HCT116 (cell line): ENCODE results near the gene TK1. TPM values are rescaled to one million over a fixed set of nuclear protein-coding genes. Genes with fewer than 3 reads are reported as not detected.

Source experiments
- ATAC-seq: fragments of 200-7000 bp; cut with Tn5 transposase; 2 replicates; pipeline ENCODE4 v1.9.1; 2020; ENCODE audit warnings: mild to moderate bottlenecking, moderate library complexity
- BruUV-seq: library from RNA; stranded (reverse); fragments of 400-500 nt; replicated peaks from 2 replicates; lab custom pipeline; 2021; lab: Mats Ljungman, UMichigan
- CTCF ChIA-PET: fragments of 300-600 bp; sonication (Branson Sonifier 250); formaldehyde crosslinking; loops from one replicate; lab custom pipeline; 2021; ENCODE audit warnings: antibody characterized with exemption; lab: Charles Lee
- POLR2A ChIA-PET: fragments of 300-600, 350-600 bp; sonication (Branson Sonifier 250); formaldehyde crosslinking; loops from one replicate; lab custom pipeline; 2021; ENCODE audit warnings: antibody characterized with exemption; lab: Charles Lee
- RAD21 ChIA-PET, 2 experiments: fragments of 300-600 bp; sonication (Branson Sonifier 250); formaldehyde crosslinking; loops; one replicate each; lab custom pipeline; 2023; ENCODE audit warnings: low total read pairs in 2 of 2; ENCODE audit not compliant: uncharacterized antibody in 2 of 2, unreplicated experiment in 2 of 2, low non-redundant PET in 1 of 2; lab: Charles Lee
- DNase-seq: peaks from one replicate; pipeline ENCODE4 v3.0.0-alpha.2; 2010; ENCODE audit warnings: low read depth, low spot score
- H2AFZ ChIP-seq: fragments of 200-600 bp; shearing (Covaris generic), sonication (generic); 2 replicates; pipeline ENCODE4 v1.6.1; 2017; ENCODE audit warnings: low read depth, mixed run types, mixed read lengths, antibody characterized with exemption, low read length; ENCODE audit not compliant: poor library complexity, severe bottlenecking
- H3K27ac ChIP-seq: 2 replicates; pipeline ENCODE4 v1.5.1; 2012; ENCODE audit warnings: low read depth, low read length
- H3K27me3 ChIP-seq: fragments of 200-600 bp; sonication (generic); 2 replicates; pipeline ENCODE4 v1.6.1; 2016; ENCODE audit warnings: mixed run types, low read length, mixed read lengths; ENCODE audit not compliant: insufficient read depth
- H3K36me3 ChIP-seq, 2 experiments: fragments of 200-500 bp in 1 of 2; fragments of 200-600 bp in 1 of 2; sonication (Bioruptor generic) in 1 of 2; sonication (generic) in 1 of 2; 2 replicates each; pipeline versions ENCODE4 v1.5.1 to v1.6.1; 2014 to 2016; ENCODE audit warnings: low read length in 2 of 2, inconsistent platforms in 1 of 2, mixed read lengths in 1 of 2, mixed run types in 1 of 2; ENCODE audit not compliant: insufficient read depth in 2 of 2, control insufficient read depth in 1 of 2
- H3K4me1 ChIP-seq, 2 experiments: fragments of 200-600 bp in 1 of 2; sonication (generic) in 1 of 2; 2 replicates each; pipeline versions ENCODE4 v1.5.1 to v1.6.1; 2012 to 2017; ENCODE audit warnings: low read length in 2 of 2, inconsistent platforms in 1 of 2, mild to moderate bottlenecking in 1 of 2, mixed read lengths in 1 of 2, mixed run types in 1 of 2, moderate library complexity in 1 of 2; ENCODE audit not compliant: insufficient read depth in 2 of 2, control insufficient read depth in 1 of 2
- H3K4me2 ChIP-seq: fragments of 200-600 bp; sonication (generic); 2 replicates; pipeline ENCODE4 v1.6.1; 2017; ENCODE audit warnings: mixed run types, low read length, mixed read lengths
- H3K4me3 ChIP-seq, 2 experiments: fragments of 200-600 bp in 1 of 2; sonication (generic) in 1 of 2; replicated peaks in 1 of 2; 2 replicates each; pipeline ENCODE4 v1.5.1; 2011 to 2016; ENCODE audit warnings: low read length in 2 of 2, control low read depth in 1 of 2, low read depth in 1 of 2, mild to moderate bottlenecking in 1 of 2, mixed read lengths in 1 of 2, mixed run types in 1 of 2
- H3K79me2 ChIP-seq: fragments of 200-600 bp; sonication (generic); 2 replicates; pipeline ENCODE4 v1.6.1; 2017; ENCODE audit warnings: mild to moderate bottlenecking, mixed run types, low read length, moderate library complexity, mixed read lengths; ENCODE audit not compliant: insufficient read depth
- H3K9ac ChIP-seq: fragments of 200-600 bp; sonication (generic); 2 replicates; pipeline ENCODE4 v1.6.1; 2016; ENCODE audit warnings: low read length, mixed read lengths
- H3K9me2 ChIP-seq: fragments of 200-600 bp; sonication (generic), shearing (Covaris generic); 2 replicates; pipeline ENCODE4 v1.6.1; 2017; ENCODE audit warnings: mixed run types, mild to moderate bottlenecking, moderate library complexity; ENCODE audit not compliant: insufficient read depth
- H3K9me3 ChIP-seq, 2 experiments: fragments of 200-500 bp in 1 of 2; fragments of 200-600 bp in 1 of 2; sonication (Bioruptor generic) in 1 of 2; sonication (generic) in 1 of 2; 2 replicates each; pipeline ENCODE4 v1.6.1; 2014 to 2017; ENCODE audit warnings: low read length in 2 of 2, mixed read lengths in 2 of 2, inconsistent platforms in 1 of 2, low read depth in 1 of 2, mild to moderate bottlenecking in 1 of 2, mixed run types in 1 of 2, moderate library complexity in 1 of 2; ENCODE audit not compliant: control insufficient read depth in 1 of 2, insufficient read depth in 1 of 2
- H4K20me1 ChIP-seq: fragments of 200-600 bp; sonication (generic), shearing (Covaris generic); 2 replicates; pipeline ENCODE4 v1.6.1; 2017; ENCODE audit warnings: mixed run types, mild to moderate bottlenecking, moderate library complexity; ENCODE audit not compliant: insufficient read depth
- ATF3 ChIP-seq: IDR thresholded peaks from 2 replicates; pipeline ENCODE4 v1.6.1; 2012
- CBX3 ChIP-seq: IDR thresholded peaks from 2 replicates; pipeline ENCODE4 v1.6.1; 2012; ENCODE audit warnings: low read depth
- CEBPB ChIP-seq: IDR thresholded peaks from 2 replicates; pipeline ENCODE4 v1.6.1; 2012; ENCODE audit warnings: low read depth
- EGR1 ChIP-seq: IDR thresholded peaks from 2 replicates; pipeline ENCODE4 v1.6.1; 2012; ENCODE audit warnings: low read depth
- ELF1 ChIP-seq: IDR thresholded peaks from 2 replicates; pipeline ENCODE4 v1.6.1; 2012; ENCODE audit warnings: low read depth, borderline replicate concordance
- EZH2 ChIP-seq: fragments of 200-600 bp; sonication (generic); IDR thresholded peaks from 2 replicates; pipeline ENCODE4 v1.6.1; 2017; ENCODE audit warnings: antibody characterized with exemption, mixed run types
- EZH2phosphoT487 ChIP-seq: fragments of 200-600 bp; IDR thresholded peaks from 2 replicates; pipeline ENCODE4 v1.6.1; 2018; ENCODE audit warnings: antibody characterized with exemption, borderline replicate concordance
- JUND ChIP-seq: IDR thresholded peaks from 2 replicates; pipeline ENCODE4 v1.6.1; 2012
- POLR2A ChIP-seq: IDR thresholded peaks from 2 replicates; pipeline ENCODE4 v1.7.0; 2011; ENCODE audit warnings: borderline replicate concordance; ENCODE audit not compliant: insufficient read depth, insufficient read length; ENCODE audit errors: extremely low read depth
- POLR2AphosphoS5 ChIP-seq: IDR thresholded peaks from 2 replicates; pipeline ENCODE4 v1.6.1; 2011; ENCODE audit warnings: mild to moderate bottlenecking, low read depth, low read length, moderate library complexity
- SIN3A ChIP-seq: IDR thresholded peaks from 2 replicates; pipeline ENCODE4 v1.6.1; 2012; ENCODE audit warnings: low read depth
- SP1 ChIP-seq: IDR thresholded peaks from 2 replicates; pipeline ENCODE4 v1.6.1; 2012; ENCODE audit warnings: low read depth
- SRF ChIP-seq: IDR thresholded peaks from 2 replicates; pipeline ENCODE4 v1.6.1; 2012; ENCODE audit warnings: low read depth
- TCF7L2 ChIP-seq: IDR thresholded peaks from 2 replicates; pipeline ENCODE4 v1.7.0; 2011; ENCODE audit warnings: borderline replicate concordance, inconsistent platforms; ENCODE audit not compliant: insufficient read depth, insufficient read length; ENCODE audit errors: extremely low read depth
- YY1 ChIP-seq: IDR thresholded peaks from 2 replicates; pipeline ENCODE4 v1.6.1; 2011; ENCODE audit warnings: low read length, low read depth, moderate library complexity, mild to moderate bottlenecking; ENCODE audit not compliant: insufficient replicate concordance; ENCODE audit errors: extremely low read depth
- ZBTB33 ChIP-seq: IDR thresholded peaks from 2 replicates; pipeline ENCODE4 v1.6.1; 2011; ENCODE audit warnings: mild to moderate bottlenecking, low read length, moderate library complexity; ENCODE audit not compliant: insufficient replicate concordance; ENCODE audit errors: extremely low read depth
- intact Hi-C: fragments of 100-400 bp; cut with micrococcal nuclease; formaldehyde crosslinking; loops from 2 replicates; pipeline ENCODE4 v1.10.0; 2022
- total RNA-seq: library from RNA; stranded (reverse); gene quantifications from one replicate; pipeline ENCODE4 v1.2.1, GENCODE V29; 2021; ENCODE audit not compliant: unreplicated experiment

Gene TK1
- total RNA-seq, 1 experiment from 2014 or later: 315 TPM

GRCh38 chr17:78214706-78215061 lies 27.8 kb upstream of the TK1 start:
- H3K9ac ChIP-seq: peak overlapping the region; percentile 99
- H3K27ac ChIP-seq: peak overlapping the region; percentile 86
- no peak for DNase-seq
- H4K20me1 ChIP-seq: no peaks in the 10 kb centered on the region; the same call in 1 of the 2 replicates
- TSS peak; percentile 68 for BruUV-seq
- peak overlapping the region; percentile 97 to 99 for H3K4me3 ChIP-seq
- no peaks in the 10 kb centered on the region for H3K27me3 ChIP-seq
- POLR2A ChIA-PET: no interaction called here
- TF ChIP-seq EGR1: no peak
- TF ChIP-seq EZH2: no peak
- TF ChIP-seq POLR2A: no peak
- TF ChIP-seq ELF1: no peak
- TF ChIP-seq POLR2AphosphoS5: no peak
- TF ChIP-seq ATF3: no peak
- TF ChIP-seq, all 23 proteins: peak for 0
- ChIA-PET RAD21 (no interaction called here), CTCF (no interaction called here)
- Histone ChIP-seq H3K9me3 (no peaks in the 10 kb centered on the region), H3K4me1 (peaks cover 13 to 20% of the 10 kb centered on the region in 2 experiments), H2AFZ (no peak overlapping the region), H3K9me2 (no peaks in the 10 kb centered on the region), H3K4me2 (peak overlapping the region; percentile 98), H3K36me3 (peaks cover 16 to 27% of the 10 kb centered on the region in 2 experiments), H3K79me2 (peaks cover 56% of the 10 kb centered on the region)
- no peak; the same call in 1 of the 2 replicates for ATAC-seq
- intact Hi-C loops: loop anchor here (1.0 kb wide), 1 partner anchor 27 kb away; the partner anchor contains the start of genes AFMID and TK1

- RAD21 ChIA-PET: no interaction called here
- no peaks in the 10 kb centered on the region for H3K9me3 ChIP-seq
- H3K9me2 ChIP-seq: no peaks in the 10 kb centered on the region
- ATAC-seq (peak; percentile 97), DNase-seq (peak; percentile 74)
- H4K20me1 ChIP-seq: no peaks in the 10 kb centered on the region; the same call in 1 of the 2 replicates
- peaks cover 15 to 22% of the 10 kb centered on the region in 2 experiments for H3K36me3 ChIP-seq
- peak within 1 kb of the TSS; percentile 86 for H3K27ac ChIP-seq
- no peak within 1 kb of the TSS for H2AFZ ChIP-seq
- peak within 1 kb of the TSS; percentile 98 for H3K4me2 ChIP-seq
- H3K4me3 ChIP-seq: peak within 1 kb of the TSS; percentile 97 to 99
- POLR2A ChIA-PET: interaction anchor here (1.8 kb wide), 1 partner anchor 27 kb away, joined by 6 read pairs; the partner anchor contains the start of genes AFMID and TK1
- H3K4me1 ChIP-seq: peaks cover 13 to 20% of the 10 kb centered on the region in 2 experiments
- H3K27me3 ChIP-seq: no peaks in the 10 kb centered on the region
- H3K9ac ChIP-seq: peak within 1 kb of the TSS; percentile 99
- intact Hi-C loops: loop anchor here (1.0 kb wide), 1 partner anchor 27 kb away; the partner anchor contains the start of genes AFMID and TK1
- no TSS peak for BruUV-seq
- peaks cover 51% of the 10 kb centered on the region for H3K79me2 ChIP-seq
- CTCF ChIA-PET: interaction anchor here (1.2 kb wide), 1 partner anchor 37 kb away, joined by 5 read pairs; no protein-coding TSS in a partner anchor
- TF ChIP-seq POLR2AphosphoS5: peak; percentile 90
- TF ChIP-seq CEBPB: no peak
- TF ChIP-seq YY1: peak; percentile 93
- no peak for TF ChIP-seq ZBTB33
- peak; percentile 41 for TF ChIP-seq TCF7L2
- TF ChIP-seq ATF3: no peak
- no peak for TF ChIP-seq EZH2phosphoT487
- TF ChIP-seq POLR2A: peak; percentile 60
- peak; percentile 100 for TF ChIP-seq SIN3A
- TF ChIP-seq EZH2: no peak
- no peak for TF ChIP-seq ELF1
- peak; percentile 89 for TF ChIP-seq CBX3
- peak; percentile 89 for TF ChIP-seq SP1
- no peak for TF ChIP-seq JUND
- peak; percentile 30; the same call in 1 of the 2 replicates for TF ChIP-seq EGR1
- TF ChIP-seq SRF: peak; percentile 75; the same call in 1 of the 2 replicates
These were observed 27.3 kb upstream of the TK1 start, which contains the start of gene BIRC5 for GRCh38 chr17:78214016-78214705. TSS of gene BIRC5 (plus strand) at chr17:78214253. CDS start at chr17:78214317, 64 bp downstream.
